K562 (cell line): ENCODE measurements around the gene COBLL1. TPM values are rescaled to one million over a fixed set of nuclear protein-coding genes. Genes with fewer than 3 reads are reported as not detected.

Source experiments
- ATAC-seq: fragments of 200-7000 bp; cut with Tn5 transposase; 3 replicates; pipeline ENCODE4 v1.9.1; 2020; ENCODE audit warnings: moderate library complexity
- BruUV-seq: library from RNA; stranded (reverse); fragments of 400-500 nt; replicated peaks from 2 replicates; lab custom pipeline; 2021; lab: Mats Ljungman, UMichigan
- CTCF ChIA-PET: fragments of 300-600 bp; formaldehyde crosslinking; extraction: SDS; loops from one replicate; lab custom pipeline; 2021; ENCODE audit warnings: low intra/inter-chr PET ratio; lab: Yijun Ruan, JAX
- POLR2A ChIA-PET: fragments of 300-600, 350-650 bp; sonication (Branson Sonifier 250); formaldehyde crosslinking; extraction: SDS; loops from one replicate; lab custom pipeline; 2021; ENCODE audit warnings: antibody characterized with exemption, inconsistent platforms; lab: Yijun Ruan, JAX
- DNase-seq, 4 experiments: peaks; one replicate each; pipeline versions ENCODE4 v3.0.0 to v3.0.0-alpha.2; 2011 to 2018; ENCODE audit warnings: low spot score in 3 of 4, mixed read lengths in 3 of 4; ENCODE audit errors: extremely low read depth in 1 of 4
- FAIRE-seq: peaks from 2 replicates; lab custom pipeline; 2011; peaks lifted over from hg19 to GRCh38; lab: Jason Lieb, UNC
- H2AFZ ChIP-seq: 2 replicates; pipeline ENCODE4 v1.6.0; 2011; ENCODE audit warnings: low read depth, low read length, control low read depth, inconsistent platforms
- H3K27ac ChIP-seq: fragments of 200-600 bp; 3 replicates; pipeline ENCODE4 v1.8.0; 2011; ENCODE audit warnings: low read depth, mild to moderate bottlenecking, control low read depth, inconsistent platforms, low read length, moderate library complexity, mixed read lengths; ENCODE audit errors: extremely low read depth
- H3K27me3 ChIP-seq, 2 experiments: fragments of 300-600 bp in 1 of 2; 2 replicates in 1 of 2; 3 replicates in 1 of 2; pipeline versions ENCODE4 v1.6.0 to v1.8.0; 2011; ENCODE audit warnings: inconsistent platforms in 2 of 2, low read length in 2 of 2, mild to moderate bottlenecking in 1 of 2, mixed read lengths in 1 of 2, moderate library complexity in 1 of 2; ENCODE audit not compliant: control insufficient read depth in 2 of 2, insufficient read depth in 2 of 2
- H3K36me3 ChIP-seq: fragments of 300-600 bp; 3 replicates; pipeline ENCODE4 v1.8.0; 2011; ENCODE audit warnings: mild to moderate bottlenecking, low read length, inconsistent platforms; ENCODE audit not compliant: control insufficient read depth, insufficient read depth
- H3K4me1 ChIP-seq, 2 experiments: fragments of 200-600 bp in 1 of 2; replicated peaks in 1 of 2; 2 replicates in 1 of 2; 3 replicates in 1 of 2; pipeline versions ENCODE4 v1.5.1 to v1.8.0; 2011; ENCODE audit warnings: inconsistent platforms in 2 of 2, low read length in 2 of 2, mild to moderate bottlenecking in 1 of 2, mixed read lengths in 1 of 2, moderate library complexity in 1 of 2; ENCODE audit not compliant: control insufficient read depth in 2 of 2, insufficient read depth in 2 of 2
- H3K4me2 ChIP-seq: 2 replicates; pipeline ENCODE4 v1.6.1; 2011; ENCODE audit warnings: low read length, control low read depth, inconsistent platforms, mixed read lengths; ENCODE audit not compliant: insufficient read depth
- H3K4me3 ChIP-seq: fragments of 200-600 bp; sonication (generic), shearing (Covaris generic); 2 replicates; pipeline ENCODE4 v1.5.1; 2016; ENCODE audit warnings: control low read depth, inconsistent platforms
- H3K79me2 ChIP-seq: fragments of 200-600 bp; 3 replicates; pipeline ENCODE4 v1.8.0; 2011; ENCODE audit warnings: low read length, inconsistent platforms; ENCODE audit not compliant: control insufficient read depth, insufficient read depth
- H3K9ac ChIP-seq, 2 experiments: 2 replicates each; pipeline versions ENCODE4 v1.6.0 to v1.6.1; 2011; ENCODE audit warnings: low read depth in 2 of 2, low read length in 2 of 2, control low read depth in 1 of 2, inconsistent platforms in 1 of 2, mild to moderate bottlenecking in 1 of 2, mixed read lengths in 1 of 2; ENCODE audit not compliant: insufficient read depth in 1 of 2
- H3K9me1 ChIP-seq: one replicate; pipeline ENCODE4 v1.6.0; 2011; ENCODE audit warnings: inconsistent platforms, mild to moderate bottlenecking, low read length, moderate library complexity; ENCODE audit not compliant: control insufficient read depth, insufficient read depth
- H3K9me3 ChIP-seq: replicated peaks from 2 replicates; pipeline ENCODE4 v1.5.1; 2011; ENCODE audit warnings: low read depth, low read length, inconsistent platforms; ENCODE audit not compliant: control insufficient read depth, insufficient read depth
- H4K20me1 ChIP-seq: replicated peaks from 2 replicates; pipeline ENCODE4 v1.6.1; 2011; ENCODE audit warnings: low read length, inconsistent platforms, mixed read lengths; ENCODE audit not compliant: control insufficient read depth, insufficient read depth
- CBX8 ChIP-seq: fragments of 200-600 bp; sonication (generic); IDR thresholded peaks from 2 replicates; pipeline ENCODE4 v1.6.1; 2012; ENCODE audit warnings: borderline replicate concordance, mixed run types, low read depth, mild to moderate bottlenecking, moderate library complexity, mixed read lengths, low read length, control low read depth, inconsistent platforms; ENCODE audit not compliant: poor library complexity, severe bottlenecking; ENCODE audit errors: extremely low read depth
- FOXA1 ChIP-seq: fragments of 450-650 bp; IDR thresholded peaks from 2 replicates; pipeline ENCODE4 v1.6.1; 2016; ENCODE audit warnings: mild to moderate bottlenecking, borderline replicate concordance
- IRF2 ChIP-seq: sonication (generic); formaldehyde crosslinking; IDR thresholded peaks from 2 replicates; pipeline ENCODE4 v1.8.1; 2022; ENCODE audit warnings: mild to moderate bottlenecking, missing genetic modification reagents
- PHF21A ChIP-seq: fragments of 450-650 bp; IDR thresholded peaks from 2 replicates; pipeline ENCODE4 v1.6.1; 2017; ENCODE audit warnings: low read depth, borderline replicate concordance
- RFX1 ChIP-seq: fragments of 450-650 bp; IDR thresholded peaks from 2 replicates; pipeline ENCODE4 v1.6.1; 2016; ENCODE audit warnings: mild to moderate bottlenecking, moderate library complexity
- SETDB1 ChIP-seq: IDR thresholded peaks from one replicate; pipeline ENCODE4 v1.6.1; 2012; ENCODE audit warnings: low read length, control low read depth, inconsistent platforms
- ZNF407 ChIP-seq: fragments of 450-650 bp; IDR thresholded peaks from 2 replicates; pipeline ENCODE4 v1.6.1; 2016; ENCODE audit warnings: low read depth
- WGBS: fragments of 100-300 bp; shearing (Covaris generic); methylation state at CpG from one replicate; pipeline ENCODE4 v1.1.6; 2016; ENCODE audit warnings: low coverage, mixed read lengths; ENCODE audit not compliant: insufficient coverage; ENCODE audit errors: missing lambda C conversion rate; 5-methylcytosine and 5-hydroxymethylcytosine counted together
- in situ Hi-C: fragments of 300-500 bp; cut with MboI; formaldehyde crosslinking; loops from 4 replicates; pipeline ENCODE4 v1.15.0; 2018; ENCODE audit warnings: inconsistent platforms, mixed read lengths
- intact Hi-C: fragments of 100-400 bp; cut with micrococcal nuclease; formaldehyde crosslinking; loops from 2 replicates; pipeline ENCODE4 v1.14.2; 2022
- polyA plus RNA-seq, 8 experiments: library from polyadenylated mRNA; depleted of rRNA in 4 of 8; stranded (reverse) in 5 of 8; unstranded in 3 of 8; fragments of >200 nt; fragmentation: Nextera tagmentation in 2 of 8; fragmentation: Illumina TruSeq in 1 of 8; extraction: Ambion mirVana in 2 of 8; extraction: Trizol in 1 of 8; gene quantifications; 2 replicates each; pipeline versions ENCODE4 v1.2.1 to v1.2.3, GENCODE V29; 2011 to 2014; ENCODE audit warnings: inconsistent platforms in 1 of 8, missing spikeins in 1 of 8
- total RNA-seq, 7 experiments: library from RNA; depleted of rRNA in 6 of 7; stranded (reverse); fragments of >200 nt in 6 of 7; fragmentation: Illumina TruSeq in 2 of 7; extraction: Trizol in 2 of 7; gene quantifications; 2 replicates each; pipeline versions ENCODE4 v1.2.1 to v1.2.3, GENCODE V29; 2011 to 2021; ENCODE audit warnings: low replicate concordance in 1 of 7
- TF ChIP-seq, protein P1 (sequence below): fragments of 200-800 bp; sonication (Bioruptor generic); IDR thresholded peaks from 2 replicates; pipeline ENCODE4 v1.6.1; 2017; ENCODE audit warnings: missing genetic modification characterization, missing compliant biosample characterization

The COBLL1 gene
- total and polyA plus RNA-seq, 9 of the 15 experiments (the other 6 are each of a cell fraction or from before 2014, with no cell fraction given), result 0.07 to 1.6 (median 0.71) TPM

- 0% methylated on average over 2 of the region's 2 CpGs for WGBS
- Histone ChIP-seq H4K20me1 (no peaks in the 10 kb centered on the region), H3K9ac (no peak overlapping the region), H3K27ac (no peak overlapping the region), H3K4me3 (no peak overlapping the region), H3K4me1 (no peaks in the 10 kb centered on the region), H3K79me2 (no peaks in the 10 kb centered on the region), H3K36me3 (no peaks in the 10 kb centered on the region), H3K4me2 (no peak overlapping the region), H3K9me3 (no peaks in the 10 kb centered on the region), H3K9me1 (no peaks in the 10 kb centered on the region), H3K27me3 (no peaks in the 10 kb centered on the region), H2AFZ (no peak overlapping the region)
- CTCF ChIA-PET, result no interaction called here
- DNase-seq (no peak), ATAC-seq (no peak), FAIRE-seq (peak; percentile 23)
- in situ Hi-C loops, result no loop called here
- BruUV-seq, result no TSS peak
- TF ChIP-seq RFX1, result peak; percentile 61
- no peak for TF ChIP-seq IRF2
- TF ChIP-seq PHF21A, result no peak
- TF ChIP-seq CBX8, result no peak
- TF ChIP-seq ZNF407, result no peak
- no peak for TF ChIP-seq FOXA1
- no peak for TF ChIP-seq SETDB1
- TF ChIP-seq, protein P1, sequence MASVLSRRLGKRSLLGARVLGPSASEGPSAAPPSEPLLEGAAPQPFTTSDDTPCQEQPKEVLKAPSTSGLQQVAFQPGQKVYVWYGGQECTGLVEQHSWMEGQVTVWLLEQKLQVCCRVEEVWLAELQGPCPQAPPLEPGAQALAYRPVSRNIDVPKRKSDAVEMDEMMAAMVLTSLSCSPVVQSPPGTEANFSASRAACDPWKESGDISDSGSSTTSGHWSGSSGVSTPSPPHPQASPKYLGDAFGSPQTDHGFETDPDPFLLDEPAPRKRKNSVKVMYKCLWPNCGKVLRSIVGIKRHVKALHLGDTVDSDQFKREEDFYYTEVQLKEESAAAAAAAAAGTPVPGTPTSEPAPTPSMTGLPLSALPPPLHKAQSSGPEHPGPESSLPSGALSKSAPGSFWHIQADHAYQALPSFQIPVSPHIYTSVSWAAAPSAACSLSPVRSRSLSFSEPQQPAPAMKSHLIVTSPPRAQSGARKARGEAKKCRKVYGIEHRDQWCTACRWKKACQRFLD (CRISPR knock-in tag), result no peak
- POLR2A ChIA-PET, result no interaction called here
- intact Hi-C loops, result no loop called here
Measured at GRCh38 chr2:164811819-164812218, 29.8 kb downstream of the COBLL1 start.
